ENCODE results near the gene AK9. TPM values are rescaled to one million over a fixed set of nuclear protein-coding genes. Genes with fewer than 3 reads are reported as not detected.

Gene AK9
- total and polyA plus RNA-seq, 4 donors, result 1.1 to 5.3 (median 3.8) TPM

DNA sequence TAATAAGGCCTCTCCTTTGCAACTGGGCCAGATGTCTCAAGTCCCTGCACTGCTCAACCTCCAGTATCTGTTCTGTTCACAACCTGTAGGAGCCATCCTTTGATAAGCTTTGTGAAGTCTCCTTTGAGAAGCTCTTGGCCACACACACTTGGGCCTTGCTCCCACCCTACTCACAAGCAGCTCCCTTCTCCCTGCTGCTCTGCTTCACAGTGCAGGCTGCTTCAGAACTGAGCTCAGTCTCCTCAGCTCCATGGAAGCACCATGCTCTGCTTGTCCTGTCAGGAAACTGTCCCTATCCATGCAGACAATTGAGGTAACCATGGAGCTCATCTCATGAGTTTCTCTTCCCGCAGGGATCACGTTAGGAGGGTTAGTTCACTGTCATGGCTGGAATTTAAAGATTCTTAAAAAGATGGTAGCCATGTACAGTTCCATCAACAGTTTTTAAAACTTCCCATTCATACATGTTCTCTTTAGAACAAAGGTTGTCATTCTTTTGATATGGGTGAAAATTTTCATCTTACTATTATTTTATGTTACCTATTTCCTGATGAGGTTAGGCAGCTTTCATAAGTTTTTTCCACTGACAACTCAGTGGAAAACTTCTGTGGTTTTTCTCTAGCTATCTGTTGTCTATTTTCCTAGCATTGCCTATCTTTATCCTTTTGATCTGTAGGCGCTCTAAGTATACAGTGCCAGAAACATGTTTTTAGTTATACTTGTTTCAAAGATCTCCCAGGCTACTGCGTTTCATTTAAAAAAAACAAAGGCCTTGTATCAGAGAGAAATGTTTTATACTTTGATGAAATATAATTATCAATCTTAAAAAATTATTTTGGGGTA is 62.6 kb downstream of the AK9 start:
- no peak for DNase-seq (ENCODE audit: low spot score)
- no peak overlapping the region for H3K9ac ChIP-seq (ENCODE audit: low read depth in 1 of 2, low read length in 2 of 2)

DNA sequence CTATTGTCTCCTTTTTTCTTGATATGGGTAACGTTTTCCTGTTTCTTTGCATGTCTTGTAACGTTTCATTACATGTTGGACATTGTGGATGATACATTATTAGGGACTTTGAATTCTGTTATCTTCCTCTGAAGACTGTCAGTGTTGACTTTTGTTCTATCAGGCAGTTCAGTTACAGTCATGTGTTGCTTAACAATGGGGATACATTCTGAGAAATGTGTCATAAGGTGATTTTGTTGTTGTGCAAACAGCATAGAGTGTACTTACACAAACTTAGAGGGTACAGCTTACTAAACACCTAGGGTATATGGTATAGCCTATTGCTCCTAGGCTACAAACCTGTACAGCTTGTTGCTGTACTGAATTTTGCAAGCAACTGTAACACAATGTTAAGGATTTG is 64.7 kb downstream of the AK9 start:
- TF ChIP-seq RAD21 (IDR thresholded peaks at IDR 0.05) (no peak), HNF4A (conservative IDR thresholded peaks at IDR 0.05) (no peak), EGR1 (IDR thresholded peaks at IDR 0.05; ENCODE audit: low read depth in 2 of 2) (no peak), RXRA (IDR thresholded peaks at IDR 0.05) (no peak)
- TF ChIP-seq, protein P1, sequence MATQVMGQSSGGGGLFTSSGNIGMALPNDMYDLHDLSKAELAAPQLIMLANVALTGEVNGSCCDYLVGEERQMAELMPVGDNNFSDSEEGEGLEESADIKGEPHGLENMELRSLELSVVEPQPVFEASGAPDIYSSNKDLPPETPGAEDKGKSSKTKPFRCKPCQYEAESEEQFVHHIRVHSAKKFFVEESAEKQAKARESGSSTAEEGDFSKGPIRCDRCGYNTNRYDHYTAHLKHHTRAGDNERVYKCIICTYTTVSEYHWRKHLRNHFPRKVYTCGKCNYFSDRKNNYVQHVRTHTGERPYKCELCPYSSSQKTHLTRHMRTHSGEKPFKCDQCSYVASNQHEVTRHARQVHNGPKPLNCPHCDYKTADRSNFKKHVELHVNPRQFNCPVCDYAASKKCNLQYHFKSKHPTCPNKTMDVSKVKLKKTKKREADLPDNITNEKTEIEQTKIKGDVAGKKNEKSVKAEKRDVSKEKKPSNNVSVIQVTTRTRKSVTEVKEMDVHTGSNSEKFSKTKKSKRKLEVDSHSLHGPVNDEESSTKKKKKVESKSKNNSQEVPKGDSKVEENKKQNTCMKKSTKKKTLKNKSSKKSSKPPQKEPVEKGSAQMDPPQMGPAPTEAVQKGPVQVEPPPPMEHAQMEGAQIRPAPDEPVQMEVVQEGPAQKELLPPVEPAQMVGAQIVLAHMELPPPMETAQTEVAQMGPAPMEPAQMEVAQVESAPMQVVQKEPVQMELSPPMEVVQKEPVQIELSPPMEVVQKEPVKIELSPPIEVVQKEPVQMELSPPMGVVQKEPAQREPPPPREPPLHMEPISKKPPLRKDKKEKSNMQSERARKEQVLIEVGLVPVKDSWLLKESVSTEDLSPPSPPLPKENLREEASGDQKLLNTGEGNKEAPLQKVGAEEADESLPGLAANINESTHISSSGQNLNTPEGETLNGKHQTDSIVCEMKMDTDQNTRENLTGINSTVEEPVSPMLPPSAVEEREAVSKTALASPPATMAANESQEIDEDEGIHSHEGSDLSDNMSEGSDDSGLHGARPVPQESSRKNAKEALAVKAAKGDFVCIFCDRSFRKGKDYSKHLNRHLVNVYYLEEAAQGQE (IDR thresholded peaks at IDR 0.05), result no peak
- H3K9me3 ChIP-seq (ENCODE audit: control insufficient read depth in 4 of 4, low read length in 3 of 4), result peaks cover 0 to 3% (median 1%) of the 10 kb centered on the region in 4 donors
- no peak for DNase-seq (ENCODE audit: low spot score)
- H3K36me3 ChIP-seq (ENCODE audit: control insufficient read depth in 4 of 4, insufficient read depth in 3 of 4, low read depth in 1 of 4, low read length in 3 of 4), result no peaks in the 10 kb centered on the region
- no peaks in the 10 kb centered on the region for H3K27me3 ChIP-seq (ENCODE audit: control insufficient read depth in 4 of 4, insufficient read depth in 4 of 4, low read length in 3 of 4)
- no peak overlapping the region for H3K27ac ChIP-seq (ENCODE audit: low read depth in 1 of 2, low read length in 2 of 2)
- H3K9ac ChIP-seq (ENCODE audit: low read depth in 1 of 2, low read length in 2 of 2), result no peak overlapping the region
- H3K4me3 ChIP-seq (ENCODE audit: low read depth in 1 of 3, low read length in 3 of 3), result no peak overlapping the region
- 83% methylated on average over 2 of the region's 2 CpGs for WGBS
- H3K4me1 ChIP-seq (ENCODE audit: control insufficient read depth in 4 of 4, insufficient read depth in 4 of 4, low read length in 3 of 4), result no peaks in the 10 kb centered on the region

More for the DNA sequence above, 62.6 kb downstream of the AK9 start:
- no peaks in the 10 kb centered on the region for H3K4me1 ChIP-seq (ENCODE audit: control insufficient read depth in 4 of 4, insufficient read depth in 4 of 4, low read length in 3 of 4)
- WGBS, result 95% methylated on average over 4 of the region's 4 CpGs
- TF ChIP-seq NR2F2 (IDR thresholded peaks at IDR 0.05) (no peak), HNF4G (IDR thresholded peaks at IDR 0.05) (no peak), HNF4A (conservative IDR thresholded peaks at IDR 0.05) (no peak), YY1 (IDR thresholded peaks at IDR 0.05) (no peak), FOXA1 (IDR thresholded peaks at IDR 0.05) (no peak), RAD21 (IDR thresholded peaks at IDR 0.05) (no peak)
- TF ChIP-seq, protein P2, sequence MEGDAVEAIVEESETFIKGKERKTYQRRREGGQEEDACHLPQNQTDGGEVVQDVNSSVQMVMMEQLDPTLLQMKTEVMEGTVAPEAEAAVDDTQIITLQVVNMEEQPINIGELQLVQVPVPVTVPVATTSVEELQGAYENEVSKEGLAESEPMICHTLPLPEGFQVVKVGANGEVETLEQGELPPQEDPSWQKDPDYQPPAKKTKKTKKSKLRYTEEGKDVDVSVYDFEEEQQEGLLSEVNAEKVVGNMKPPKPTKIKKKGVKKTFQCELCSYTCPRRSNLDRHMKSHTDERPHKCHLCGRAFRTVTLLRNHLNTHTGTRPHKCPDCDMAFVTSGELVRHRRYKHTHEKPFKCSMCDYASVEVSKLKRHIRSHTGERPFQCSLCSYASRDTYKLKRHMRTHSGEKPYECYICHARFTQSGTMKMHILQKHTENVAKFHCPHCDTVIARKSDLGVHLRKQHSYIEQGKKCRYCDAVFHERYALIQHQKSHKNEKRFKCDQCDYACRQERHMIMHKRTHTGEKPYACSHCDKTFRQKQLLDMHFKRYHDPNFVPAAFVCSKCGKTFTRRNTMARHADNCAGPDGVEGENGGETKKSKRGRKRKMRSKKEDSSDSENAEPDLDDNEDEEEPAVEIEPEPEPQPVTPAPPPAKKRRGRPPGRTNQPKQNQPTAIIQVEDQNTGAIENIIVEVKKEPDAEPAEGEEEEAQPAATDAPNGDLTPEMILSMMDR (IDR thresholded peaks at IDR 0.05; ENCODE audit: low read depth, low read length, missing input control), result no peak
- TF ChIP-seq, protein P3, sequence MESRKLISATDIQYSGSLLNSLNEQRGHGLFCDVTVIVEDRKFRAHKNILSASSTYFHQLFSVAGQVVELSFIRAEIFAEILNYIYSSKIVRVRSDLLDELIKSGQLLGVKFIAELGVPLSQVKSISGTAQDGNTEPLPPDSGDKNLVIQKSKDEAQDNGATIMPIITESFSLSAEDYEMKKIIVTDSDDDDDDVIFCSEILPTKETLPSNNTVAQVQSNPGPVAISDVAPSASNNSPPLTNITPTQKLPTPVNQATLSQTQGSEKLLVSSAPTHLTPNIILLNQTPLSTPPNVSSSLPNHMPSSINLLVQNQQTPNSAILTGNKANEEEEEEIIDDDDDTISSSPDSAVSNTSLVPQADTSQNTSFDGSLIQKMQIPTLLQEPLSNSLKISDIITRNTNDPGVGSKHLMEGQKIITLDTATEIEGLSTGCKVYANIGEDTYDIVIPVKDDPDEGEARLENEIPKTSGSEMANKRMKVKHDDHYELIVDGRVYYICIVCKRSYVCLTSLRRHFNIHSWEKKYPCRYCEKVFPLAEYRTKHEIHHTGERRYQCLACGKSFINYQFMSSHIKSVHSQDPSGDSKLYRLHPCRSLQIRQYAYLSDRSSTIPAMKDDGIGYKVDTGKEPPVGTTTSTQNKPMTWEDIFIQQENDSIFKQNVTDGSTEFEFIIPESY (IDR thresholded peaks at IDR 0.05), result no peak
- H3K4me3 ChIP-seq (ENCODE audit: low read depth in 1 of 3, low read length in 3 of 3), result no peak overlapping the region
- H3K27me3 ChIP-seq (ENCODE audit: control insufficient read depth in 4 of 4, insufficient read depth in 4 of 4, low read length in 3 of 4), result no peaks in the 10 kb centered on the region
- no peak overlapping the region for H3K27ac ChIP-seq (ENCODE audit: low read depth in 1 of 2, low read length in 2 of 2)
- H3K9me3 ChIP-seq (ENCODE audit: control insufficient read depth in 4 of 4, low read length in 3 of 4), result peaks cover 0 to 3% (median 1%) of the 10 kb centered on the region in 4 donors
- H3K36me3 ChIP-seq (ENCODE audit: control insufficient read depth in 4 of 4, insufficient read depth in 3 of 4, low read depth in 1 of 4, low read length in 3 of 4), result peaks cover 0 to 3% (median 0%) of the 10 kb centered on the region in 4 donors
